ENCODE results near the gene FAT1. TPM values are rescaled to one million over a fixed set of nuclear protein-coding genes. Genes with fewer than 3 reads are reported as not detected.
"Not testable (repeated sequence)": the region's sequence is repeated elsewhere in the genome, so short reads cannot be mapped to it uniquely, and the experiment has no call there.

The FAT1 gene
- 108 and 154 TPM in 2 replicates for total RNA-seq

DNA sequence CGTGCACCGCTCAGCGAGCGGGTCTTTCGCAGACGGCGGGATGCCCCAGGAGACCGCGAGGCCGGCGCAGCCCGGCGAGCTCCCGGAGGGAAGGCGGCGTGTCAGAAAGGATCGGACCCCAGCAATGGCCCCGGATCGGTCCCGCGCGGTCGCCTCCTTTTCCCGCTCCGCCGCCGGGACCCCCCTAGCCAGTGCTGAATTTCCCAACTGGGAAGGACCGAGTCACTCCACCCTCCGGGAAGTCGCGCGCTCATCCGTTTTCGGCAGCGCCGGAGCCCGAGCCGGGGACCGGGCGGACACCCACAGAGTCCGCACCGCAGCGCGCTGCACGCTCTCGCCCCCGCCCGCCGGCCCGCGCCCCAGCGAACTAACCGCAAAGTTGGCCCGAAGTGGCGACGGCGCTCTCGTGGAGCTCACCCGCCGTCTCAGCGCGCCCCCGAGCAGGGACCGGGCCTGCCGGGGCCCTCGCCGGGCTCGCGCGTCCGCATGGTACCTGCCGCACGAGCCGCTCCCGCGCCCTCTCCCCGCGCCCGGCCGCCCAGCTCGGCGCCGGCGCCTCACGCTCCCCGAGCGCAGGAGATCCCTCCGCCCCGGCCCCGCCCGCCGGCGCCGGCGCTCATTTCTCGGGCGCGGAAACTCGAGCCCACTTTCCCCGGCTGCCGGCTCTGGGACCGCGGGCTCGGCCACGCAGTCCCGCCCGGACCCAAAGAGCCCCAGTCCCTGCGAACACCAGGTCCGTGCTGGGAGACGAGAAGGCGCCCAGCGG, at the start of gene FAT1:
Gene FAT1, minus strand, starts transcription at position 565 of the 766 bp plus-strand sequence. CDS start 14,029 bp downstream, outside the sequence.
- DNase-seq (ENCODE audit: extremely low read depth, low read depth, low spot score) = no peak

GRCh38 chr4:186772936-186773487, 49.4 kb upstream of the FAT1 start:
- DNase-seq (ENCODE audit: extremely low read depth, low read depth, low spot score) = no peak

- no peak for DNase-seq (ENCODE audit: extremely low read depth, low read depth, low spot score)
These were observed 48.0 kb upstream of the FAT1 start for GRCh38 chr4:186771624-186772023.

DNA sequence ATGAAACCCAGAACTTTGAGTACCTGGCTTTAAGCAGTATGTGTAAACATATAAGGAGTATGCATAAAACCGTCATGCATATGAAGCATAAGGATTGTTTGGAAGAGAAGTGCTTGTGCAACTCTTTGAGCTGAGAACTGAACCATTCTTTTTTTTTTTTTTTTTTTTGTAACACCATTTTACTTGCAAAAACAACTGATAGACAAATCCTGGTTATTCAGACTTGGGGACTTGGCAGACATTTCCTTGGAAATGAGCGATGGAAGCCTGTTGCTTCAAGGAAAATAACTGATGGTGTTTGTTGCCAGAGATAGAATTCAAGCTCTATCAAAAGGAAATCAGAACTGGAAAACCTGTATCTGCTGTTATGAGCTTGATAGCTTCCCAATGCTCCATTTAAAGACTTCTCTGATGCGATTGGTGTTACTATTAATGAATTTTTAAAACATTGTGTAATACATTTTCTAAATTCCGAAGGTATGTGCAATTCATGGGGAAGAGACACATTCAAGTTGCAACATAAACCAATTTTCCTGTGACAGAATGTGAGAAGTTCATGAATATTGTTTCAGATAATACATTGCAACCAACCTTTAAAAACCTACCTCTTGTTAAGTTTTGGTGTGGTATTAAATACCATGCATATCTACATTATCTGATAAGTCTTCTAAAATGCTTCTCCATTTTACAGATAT, 47.0 kb upstream of the FAT1 start:
- no peak for DNase-seq (ENCODE audit: extremely low read depth, low read depth, low spot score)

DNA sequence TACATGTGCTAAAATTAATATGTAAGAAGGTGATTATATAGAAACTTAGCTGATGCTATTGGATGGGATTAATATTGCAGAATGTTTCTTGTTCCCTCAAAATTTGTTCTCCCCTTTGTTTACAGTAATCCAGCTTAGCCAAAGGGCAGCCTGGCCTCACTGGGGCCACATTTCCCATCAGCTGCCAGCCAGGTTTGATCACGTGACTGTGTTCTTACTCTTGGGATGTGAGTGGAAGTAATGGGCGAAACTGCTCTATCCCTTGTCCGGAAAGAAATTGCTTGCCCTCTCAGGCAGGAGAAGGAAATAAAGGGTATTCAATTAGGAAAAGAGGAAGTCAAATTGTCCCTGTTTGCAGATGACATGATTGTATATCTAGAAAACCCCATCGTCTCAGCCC, 44.1 kb upstream of the FAT1 start:
- no peak for DNase-seq (ENCODE audit: extremely low read depth, low read depth, low spot score)

DNA sequence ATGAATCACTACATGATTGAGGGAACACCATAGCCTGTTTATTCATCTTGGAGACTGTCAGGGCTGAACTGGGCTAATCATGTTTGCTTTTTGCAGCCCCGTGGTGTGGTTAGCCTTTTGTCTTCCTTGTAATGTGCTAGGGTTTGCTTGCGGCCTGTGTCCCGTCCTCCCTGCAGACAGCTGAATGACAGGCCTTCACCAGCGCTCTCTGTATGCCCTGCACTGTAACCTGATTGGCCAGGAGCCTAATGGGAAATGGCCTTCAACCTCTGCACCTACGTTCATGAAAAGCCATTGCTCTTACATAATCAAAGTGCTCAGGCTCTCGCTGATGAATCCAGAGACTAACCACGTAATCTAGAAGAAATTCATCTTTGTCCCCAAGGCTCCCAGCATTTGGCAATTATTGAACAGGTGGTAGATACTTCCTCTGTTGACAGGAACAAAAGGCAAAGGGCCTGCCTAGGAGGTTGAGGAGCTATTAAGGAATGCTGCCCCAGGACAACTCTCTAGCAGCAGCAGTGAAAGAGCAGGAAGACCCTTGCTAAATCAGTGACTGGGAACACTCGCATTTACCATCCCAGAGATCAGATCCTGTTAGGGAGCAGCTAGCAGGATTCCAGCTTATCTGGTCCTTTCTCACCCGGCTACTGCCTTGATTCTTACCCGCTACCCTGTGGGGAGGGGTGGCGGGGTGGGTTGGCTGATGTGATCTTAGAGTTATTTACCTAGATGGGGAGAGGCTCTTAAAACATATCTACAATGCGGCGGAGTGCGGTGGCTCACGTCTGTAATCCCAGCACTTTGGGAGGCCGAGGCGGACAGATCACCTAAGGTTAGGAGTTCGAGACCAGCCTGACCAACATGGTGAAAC, 42.3 kb upstream of the FAT1 start:
- no peak for DNase-seq (ENCODE audit: extremely low read depth, low read depth, low spot score)

GRCh38 chr4:186765138-186765537, 41.5 kb upstream of the FAT1 start:
- DNase-seq (ENCODE audit: extremely low read depth, low read depth, low spot score) = no peak

GRCh38 chr4:186764457-186764856, 40.8 kb upstream of the FAT1 start:
- DNase-seq (ENCODE audit: extremely low read depth, low read depth, low spot score) = no peak

- no peak for DNase-seq (ENCODE audit: extremely low read depth, low read depth, low spot score)
These were observed 39.2 kb upstream of the FAT1 start for GRCh38 chr4:186762865-186763264.

- no peak for DNase-seq (ENCODE audit: extremely low read depth, low read depth, low spot score)
These were observed 38.7 kb upstream of the FAT1 start for GRCh38 chr4:186762361-186762760.

DNA sequence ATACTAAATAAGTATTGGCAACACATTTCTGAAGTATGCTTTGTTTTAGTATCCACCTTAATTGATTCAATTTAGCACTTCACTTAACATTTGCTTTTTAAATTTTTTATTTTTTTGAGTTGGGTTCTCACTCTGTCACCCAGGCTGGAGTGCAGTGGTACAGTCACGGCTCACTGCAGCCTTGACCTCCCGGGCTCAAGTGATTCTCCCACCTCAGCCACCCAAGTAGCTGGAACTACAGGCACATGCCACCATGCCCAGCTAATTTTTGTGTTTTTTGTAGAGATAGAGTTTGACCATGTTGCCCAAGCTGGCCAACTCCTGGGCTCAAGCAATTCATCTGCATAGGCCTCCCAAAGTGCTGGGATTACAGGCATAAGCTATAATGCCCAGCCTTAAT, 38.3 kb upstream of the FAT1 start:
- DNase-seq (ENCODE audit: extremely low read depth, low read depth, low spot score) = not testable (repeated sequence)

DNA sequence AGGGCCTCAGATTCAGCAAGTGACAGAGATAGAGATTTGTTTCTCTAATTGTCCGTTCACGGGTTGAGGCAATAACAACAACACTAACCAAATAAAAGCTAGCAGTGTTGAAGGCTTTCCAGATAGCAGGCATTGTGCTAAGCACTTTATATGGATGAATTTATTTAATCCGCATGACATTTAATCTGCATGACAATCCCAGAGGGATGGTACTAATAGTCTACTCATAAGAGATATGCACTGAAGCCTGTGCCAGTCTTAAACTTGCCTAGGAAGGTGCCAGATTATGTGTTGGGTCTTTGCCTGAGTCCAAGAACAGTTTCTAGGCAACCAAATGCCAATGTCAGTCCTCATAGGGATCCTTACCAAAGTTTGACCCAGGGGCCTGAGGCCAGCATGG, 37.7 kb upstream of the FAT1 start:
- DNase-seq (ENCODE audit: extremely low read depth, low read depth, low spot score) = no peak

GRCh38 chr4:186760576-186760975, 36.9 kb upstream of the FAT1 start:
- DNase-seq (ENCODE audit: extremely low read depth, low read depth, low spot score) = no peak

DNA sequence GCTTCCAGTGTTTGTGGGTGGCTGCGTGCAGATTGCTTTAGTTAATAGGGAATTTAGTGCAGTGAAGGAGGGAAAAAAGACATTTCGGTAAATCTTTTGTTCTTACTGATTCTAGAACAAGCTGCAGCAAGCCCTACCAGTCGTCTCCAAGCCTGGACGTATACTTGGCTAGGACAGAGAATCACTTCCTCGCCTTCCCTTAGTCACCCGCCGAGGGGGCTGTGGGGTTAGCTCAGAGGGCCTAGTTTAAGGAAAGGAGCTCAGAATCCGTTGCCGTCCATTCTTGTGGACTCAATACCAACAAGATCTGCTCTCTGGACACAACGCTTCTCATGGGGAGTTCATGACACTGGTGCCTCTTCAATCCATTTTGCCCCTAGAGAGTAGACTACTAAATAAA, 36.3 kb upstream of the FAT1 start:
- DNase-seq (ENCODE audit: extremely low read depth, low read depth, low spot score) = no peak

- DNase-seq (ENCODE audit: extremely low read depth, low read depth, low spot score) = no peak
These were observed 35.5 kb upstream of the FAT1 start for GRCh38 chr4:186758929-186759682.

DNA sequence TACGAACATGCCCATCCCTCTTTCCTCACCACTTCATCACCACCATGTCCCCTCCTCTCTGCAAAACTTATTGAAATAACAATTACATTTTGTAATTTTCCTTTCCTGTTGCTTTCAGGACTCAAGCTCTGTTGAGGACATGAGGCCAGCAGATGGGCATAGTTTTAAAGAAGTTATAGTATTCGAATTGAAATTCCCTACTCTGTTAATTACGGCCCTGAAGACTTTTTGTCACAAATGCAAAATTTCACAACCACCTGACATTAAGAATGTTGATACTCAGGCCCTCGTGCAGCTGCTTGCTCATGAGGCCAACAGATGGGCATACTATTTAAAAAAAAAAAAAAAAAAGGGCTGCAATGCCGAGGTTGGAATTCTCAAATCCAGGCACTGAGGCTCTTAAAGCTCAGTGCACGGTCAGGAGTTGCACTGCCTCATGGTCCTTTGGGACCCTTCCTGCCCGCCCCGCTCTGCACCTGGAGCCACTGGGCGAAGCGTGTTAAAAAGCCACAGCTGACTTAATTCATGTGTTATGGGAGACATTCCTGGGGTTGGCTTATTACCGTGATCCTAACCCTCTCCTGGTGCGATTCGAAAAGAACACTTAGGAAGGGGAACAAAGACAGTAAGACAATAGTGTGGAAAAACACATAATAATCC, 34.2 kb upstream of the FAT1 start:
- DNase-seq (ENCODE audit: extremely low read depth, low read depth, low spot score) = no peak

DNA sequence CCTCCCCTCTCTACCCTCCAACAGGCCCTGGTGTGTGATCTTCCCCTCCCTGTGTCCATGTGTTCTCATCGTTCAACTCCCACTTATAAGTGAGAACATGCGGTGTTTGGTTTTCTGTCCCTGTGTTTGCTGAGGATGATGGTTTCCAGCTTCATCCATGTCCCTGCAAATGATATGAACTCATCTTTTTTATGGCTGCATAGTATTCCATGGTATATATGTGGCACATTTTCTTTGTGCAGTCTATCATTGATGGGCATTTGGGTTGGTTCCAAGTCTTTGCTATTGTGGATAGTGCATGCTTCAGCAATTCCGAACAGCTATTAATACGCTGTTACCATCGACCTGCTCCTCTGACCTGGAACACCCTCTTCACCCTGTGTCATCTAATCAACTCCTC, 32.9 kb upstream of the FAT1 start:
- not testable (repeated sequence) for DNase-seq (ENCODE audit: extremely low read depth, low read depth, low spot score)

GRCh38 chr4:186755550-186756519, 32.2 kb upstream of the FAT1 start:
- DNase-seq (ENCODE audit: extremely low read depth, low read depth, low spot score) = no peak

- DNase-seq (ENCODE audit: extremely low read depth, low read depth, low spot score) = no peak
These were observed 31.3 kb upstream of the FAT1 start for GRCh38 chr4:186754976-186755375.

All from glomerular endothelial cell (primary cell).